HepG2 (cell line): ENCODE results near the gene PGAP3. TPM values are rescaled to one million over a fixed set of nuclear protein-coding genes. Genes with fewer than 3 reads are reported as not detected.
A peak's percentile ranks its signal among the peaks of the same experiment; 100 is the strongest.

Source experiments
- ARHGAP35 ChIP-seq: sonication (generic); formaldehyde crosslinking; IDR thresholded peaks from 2 replicates; pipeline ENCODE4 v1.9.0; 2022; ENCODE audit warnings: mild to moderate bottlenecking, inconsistent platforms, moderate library complexity, missing genetic modification reagents, borderline replicate concordance
- ARNTL ChIP-seq: sonication (generic); formaldehyde crosslinking; IDR thresholded peaks from 2 replicates; pipeline ENCODE4 v1.4.0; 2020; ENCODE audit warnings: mild to moderate bottlenecking, missing genetic modification reagents
- CENPT ChIP-seq: sonication (generic); formaldehyde crosslinking; IDR thresholded peaks from 2 replicates; pipeline ENCODE4 v1.8.0; 2022; ENCODE audit warnings: low read depth, mild to moderate bottlenecking, moderate library complexity, missing genetic modification reagents
- DNMT1 ChIP-seq: sonication (generic); formaldehyde crosslinking; IDR thresholded peaks from 2 replicates; pipeline ENCODE4 v1.5.1; 2020; ENCODE audit warnings: mild to moderate bottlenecking, missing genetic modification reagents
- EHMT2 ChIP-seq: fragments of 200-600 bp; sonication (generic); IDR thresholded peaks from 2 replicates; pipeline ENCODE4 v1.7.0; 2017; ENCODE audit warnings: antibody characterized with exemption, low read depth, low read length, borderline replicate concordance
- KMT2B ChIP-seq: IDR thresholded peaks from 2 replicates; pipeline ENCODE4 v1.6.1; 2016; ENCODE audit warnings: missing genetic modification reagents, missing compliant biosample characterization
- MTA3 ChIP-seq: sonication (generic); formaldehyde crosslinking; IDR thresholded peaks from 2 replicates; pipeline ENCODE4 v1.4.0; 2020; ENCODE audit warnings: missing genetic modification reagents
- NFYC ChIP-seq: IDR thresholded peaks from 2 replicates; pipeline ENCODE4 v1.6.1; 2016; ENCODE audit warnings: missing genetic modification reagents, missing compliant biosample characterization
- NR2F1 ChIP-seq, 2 experiments: fragments of 450-650 bp in 1 of 2; formaldehyde crosslinking in 1 of 2; IDR thresholded peaks; 2 replicates each; pipeline versions ENCODE4 v1.5.0 to v1.6.1; 2016 to 2020; ENCODE audit warnings: mild to moderate bottlenecking in 1 of 2, missing compliant biosample characterization in 1 of 2, missing genetic modification reagents in 1 of 2, moderate library complexity in 1 of 2
- PHB2 ChIP-seq: fragments of 450-650 bp; IDR thresholded peaks from 2 replicates; pipeline ENCODE4 v1.6.1; 2018; ENCODE audit not compliant: partially characterized antibody
- ZC3H13 ChIP-seq: sonication (generic); formaldehyde crosslinking; IDR thresholded peaks from 2 replicates; pipeline ENCODE4 v1.8.1; 2023; ENCODE audit warnings: mild to moderate bottlenecking, missing genetic modification reagents, moderate library complexity
- ZMYM2 ChIP-seq: sonication (generic); formaldehyde crosslinking; IDR thresholded peaks from 2 replicates; pipeline ENCODE4 v1.8.0; 2022; ENCODE audit warnings: mild to moderate bottlenecking, missing genetic modification reagents
- ZNF383 ChIP-seq: sonication (generic); formaldehyde crosslinking; IDR thresholded peaks from 2 replicates; pipeline ENCODE4 v1.4.0; 2020; ENCODE audit warnings: missing genetic modification reagents, mild to moderate bottlenecking, borderline replicate concordance
- ZNF713 ChIP-seq: sonication (generic); formaldehyde crosslinking; IDR thresholded peaks from 2 replicates; pipeline ENCODE4 v1.4.0; 2020; ENCODE audit warnings: mild to moderate bottlenecking, missing genetic modification reagents
- ZNF768 ChIP-seq: sonication (generic); formaldehyde crosslinking; IDR thresholded peaks from 2 replicates; pipeline ENCODE4 v1.4.0; 2020; ENCODE audit warnings: missing genetic modification reagents
- ZNF780A ChIP-seq: sonication (generic); formaldehyde crosslinking; IDR thresholded peaks from 2 replicates; pipeline ENCODE4 v1.8.0; 2022; ENCODE audit warnings: mild to moderate bottlenecking, missing genetic modification reagents, moderate library complexity
- polyA plus RNA-seq, 8 experiments: library from polyadenylated mRNA; depleted of rRNA in 3 of 8; stranded (reverse) in 7 of 8; unstranded in 1 of 8; fragments of >200 nt; fragmentation: Illumina TruSeq in 4 of 8; extraction: Trizol in 4 of 8; gene quantifications; 2 replicates each; pipeline versions ENCODE4 v1.2.1 to v1.2.3, GENCODE V29; 2011 to 2016; ENCODE audit warnings: low read depth in 4 of 8, missing spikeins in 1 of 8, mixed read lengths in 1 of 8; ENCODE audit not compliant: insufficient read depth in 1 of 8
- total RNA-seq, 5 experiments: library from RNA; depleted of rRNA; stranded (reverse); fragments of >200 nt; fragmentation: Illumina TruSeq; extraction: Trizol; gene quantifications; 2 replicates each; pipeline ENCODE4 v1.2.3, GENCODE V29; 2016; ENCODE audit warnings: low read depth in 1 of 5
- TF ChIP-seq, protein P1 (sequence below): sonication (generic); formaldehyde crosslinking; IDR thresholded peaks from 2 replicates; pipeline ENCODE4 v1.4.0; 2020; ENCODE audit warnings: missing genetic modification reagents, borderline replicate concordance
- TF ChIP-seq, protein P2 (sequence below): sonication (generic); formaldehyde crosslinking; IDR thresholded peaks from 2 replicates; pipeline ENCODE4 v1.5.1; 2020; ENCODE audit warnings: mild to moderate bottlenecking, missing genetic modification reagents, borderline replicate concordance
- TF ChIP-seq, protein P3 (sequence below): sonication (generic); formaldehyde crosslinking; IDR thresholded peaks from 2 replicates; pipeline ENCODE4 v1.4.0; 2020; ENCODE audit warnings: missing genetic modification reagents
- TF ChIP-seq, protein P4 (sequence below), 2 experiments: sonication (generic) in 1 of 2; formaldehyde crosslinking in 1 of 2; IDR thresholded peaks; 2 replicates each; pipeline versions ENCODE4 v1.4.0 to v1.6.1; 2018 to 2020; ENCODE audit warnings: missing genetic modification reagents in 2 of 2, borderline replicate concordance in 1 of 2, low read depth in 1 of 2, mild to moderate bottlenecking in 1 of 2, missing biosample characterization in 1 of 2
- TF ChIP-seq, protein P5 (sequence below): sonication (generic); formaldehyde crosslinking; IDR thresholded peaks from 2 replicates; pipeline ENCODE4 v1.4.0; 2020; ENCODE audit warnings: mild to moderate bottlenecking, missing genetic modification reagents

The PGAP3 gene
- total and polyA plus RNA-seq, 2 of the 13 experiments (the other 11 are each of a cell fraction or from before 2014, with no cell fraction given), result 11.9 to 14.6 TPM

DNA sequence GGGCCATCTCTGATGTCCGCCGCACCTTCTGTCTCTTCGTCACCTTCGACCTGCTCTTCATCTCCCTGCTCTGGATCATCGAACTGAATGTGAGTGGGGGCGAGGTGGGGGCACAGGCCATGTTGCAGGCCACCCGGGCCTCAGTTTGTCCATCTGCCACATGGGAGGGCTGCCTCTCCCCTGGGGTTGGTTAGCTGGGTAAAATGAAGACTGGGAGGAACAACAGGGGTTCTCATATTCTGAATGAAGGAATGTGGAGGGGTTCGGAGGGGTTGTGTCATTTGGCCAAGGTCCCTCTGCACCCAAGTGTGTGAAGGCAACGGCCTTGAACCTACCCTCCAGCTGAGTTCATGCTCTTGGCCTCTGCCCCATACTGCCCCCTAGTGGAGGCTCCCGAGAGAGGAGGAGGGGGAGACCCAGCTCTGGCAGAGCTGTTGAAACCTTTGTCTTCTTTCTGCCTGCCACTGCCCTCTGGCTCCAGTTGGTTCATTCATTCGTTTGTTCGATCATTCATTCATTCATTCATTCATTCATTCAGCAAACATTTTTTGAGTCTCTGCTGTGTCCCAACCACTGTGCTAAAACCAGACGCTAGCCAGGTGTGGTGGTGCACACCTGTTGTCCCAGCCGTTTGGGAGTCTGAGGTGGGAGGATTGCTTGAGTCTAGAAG is 34.1 kb downstream of the PGAP3 start (continued):
- TF ChIP-seq CENPT (CRISPR knock-in tag), result no peak
- TF ChIP-seq DNMT1 (CRISPR knock-in tag), result no peak
- TF ChIP-seq, protein P1, sequence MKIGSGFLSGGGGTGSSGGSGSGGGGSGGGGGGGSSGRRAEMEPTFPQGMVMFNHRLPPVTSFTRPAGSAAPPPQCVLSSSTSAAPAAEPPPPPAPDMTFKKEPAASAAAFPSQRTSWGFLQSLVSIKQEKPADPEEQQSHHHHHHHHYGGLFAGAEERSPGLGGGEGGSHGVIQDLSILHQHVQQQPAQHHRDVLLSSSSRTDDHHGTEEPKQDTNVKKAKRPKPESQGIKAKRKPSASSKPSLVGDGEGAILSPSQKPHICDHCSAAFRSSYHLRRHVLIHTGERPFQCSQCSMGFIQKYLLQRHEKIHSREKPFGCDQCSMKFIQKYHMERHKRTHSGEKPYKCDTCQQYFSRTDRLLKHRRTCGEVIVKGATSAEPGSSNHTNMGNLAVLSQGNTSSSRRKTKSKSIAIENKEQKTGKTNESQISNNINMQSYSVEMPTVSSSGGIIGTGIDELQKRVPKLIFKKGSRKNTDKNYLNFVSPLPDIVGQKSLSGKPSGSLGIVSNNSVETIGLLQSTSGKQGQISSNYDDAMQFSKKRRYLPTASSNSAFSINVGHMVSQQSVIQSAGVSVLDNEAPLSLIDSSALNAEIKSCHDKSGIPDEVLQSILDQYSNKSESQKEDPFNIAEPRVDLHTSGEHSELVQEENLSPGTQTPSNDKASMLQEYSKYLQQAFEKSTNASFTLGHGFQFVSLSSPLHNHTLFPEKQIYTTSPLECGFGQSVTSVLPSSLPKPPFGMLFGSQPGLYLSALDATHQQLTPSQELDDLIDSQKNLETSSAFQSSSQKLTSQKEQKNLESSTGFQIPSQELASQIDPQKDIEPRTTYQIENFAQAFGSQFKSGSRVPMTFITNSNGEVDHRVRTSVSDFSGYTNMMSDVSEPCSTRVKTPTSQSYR (CRISPR knock-in tag), result 0 out of 2 replicates have a peak, but pooled peaks have one; percentile 46
- no peak for TF ChIP-seq ZNF780A (CRISPR knock-in tag)
- TF ChIP-seq ZNF713 (CRISPR knock-in tag), result no peak
- TF ChIP-seq, protein P2, sequence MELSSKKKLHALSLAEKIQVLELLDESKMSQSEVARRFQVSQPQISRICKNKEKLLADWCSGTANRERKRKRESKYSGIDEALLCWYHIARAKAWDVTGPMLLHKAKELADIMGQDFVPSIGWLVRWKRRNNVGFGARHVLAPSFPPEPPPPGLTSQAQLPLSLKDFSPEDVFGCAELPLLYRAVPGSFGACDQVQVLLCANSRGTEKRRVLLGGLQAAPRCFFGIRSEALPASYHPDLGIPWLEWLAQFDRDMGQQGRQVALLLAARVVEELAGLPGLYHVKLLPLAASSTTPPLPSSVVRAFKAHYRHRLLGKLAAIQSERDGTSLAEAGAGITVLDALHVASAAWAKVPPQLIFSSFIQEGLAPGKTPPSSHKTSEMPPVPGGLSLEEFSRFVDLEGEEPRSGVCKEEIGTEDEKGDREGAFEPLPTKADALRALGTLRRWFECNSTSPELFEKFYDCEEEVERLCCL (CRISPR knock-in tag), result no peak
- TF ChIP-seq PHB2, result no peak
- TF ChIP-seq ZNF768, result peak; percentile 47; the same call in 1 of the 2 replicates
- TF ChIP-seq ZC3H13, result no peak
- 0 out of 2 replicates have a peak, but pooled peaks have one; percentile 22 for TF ChIP-seq ARNTL (CRISPR knock-in tag)
- TF ChIP-seq NR2F1 (CRISPR knock-in tag; IDR thresholded peaks at IDR 0.05), result peak; percentile 82 to 84
- no peak for TF ChIP-seq EHMT2
- no peak for TF ChIP-seq KMT2B
- TF ChIP-seq, protein P3, sequence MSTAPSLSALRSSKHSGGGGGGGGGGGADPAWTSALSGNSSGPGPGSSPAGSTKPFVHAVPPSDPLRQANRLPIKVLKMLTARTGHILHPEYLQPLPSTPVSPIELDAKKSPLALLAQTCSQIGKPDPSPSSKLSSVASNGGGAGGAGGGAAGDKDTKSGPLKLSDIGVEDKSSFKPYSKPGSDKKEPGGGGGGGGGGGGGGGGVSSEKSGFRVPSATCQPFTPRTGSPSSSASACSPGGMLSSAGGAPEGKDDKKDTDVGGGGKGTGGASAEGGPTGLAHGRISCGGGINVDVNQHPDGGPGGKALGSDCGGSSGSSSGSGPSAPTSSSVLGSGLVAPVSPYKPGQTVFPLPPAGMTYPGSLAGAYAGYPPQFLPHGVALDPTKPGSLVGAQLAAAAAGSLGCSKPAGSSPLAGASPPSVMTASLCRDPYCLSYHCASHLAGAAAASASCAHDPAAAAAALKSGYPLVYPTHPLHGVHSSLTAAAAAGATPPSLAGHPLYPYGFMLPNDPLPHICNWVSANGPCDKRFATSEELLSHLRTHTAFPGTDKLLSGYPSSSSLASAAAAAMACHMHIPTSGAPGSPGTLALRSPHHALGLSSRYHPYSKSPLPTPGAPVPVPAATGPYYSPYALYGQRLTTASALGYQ (CRISPR knock-in tag), result no peak
- no peak for TF ChIP-seq ZNF383 (CRISPR knock-in tag)
- no peak for TF ChIP-seq ARHGAP35 (CRISPR knock-in tag)
- no peak for TF ChIP-seq NFYC (CRISPR knock-in tag)
- no peak for TF ChIP-seq ZMYM2
- TF ChIP-seq, protein P4, sequence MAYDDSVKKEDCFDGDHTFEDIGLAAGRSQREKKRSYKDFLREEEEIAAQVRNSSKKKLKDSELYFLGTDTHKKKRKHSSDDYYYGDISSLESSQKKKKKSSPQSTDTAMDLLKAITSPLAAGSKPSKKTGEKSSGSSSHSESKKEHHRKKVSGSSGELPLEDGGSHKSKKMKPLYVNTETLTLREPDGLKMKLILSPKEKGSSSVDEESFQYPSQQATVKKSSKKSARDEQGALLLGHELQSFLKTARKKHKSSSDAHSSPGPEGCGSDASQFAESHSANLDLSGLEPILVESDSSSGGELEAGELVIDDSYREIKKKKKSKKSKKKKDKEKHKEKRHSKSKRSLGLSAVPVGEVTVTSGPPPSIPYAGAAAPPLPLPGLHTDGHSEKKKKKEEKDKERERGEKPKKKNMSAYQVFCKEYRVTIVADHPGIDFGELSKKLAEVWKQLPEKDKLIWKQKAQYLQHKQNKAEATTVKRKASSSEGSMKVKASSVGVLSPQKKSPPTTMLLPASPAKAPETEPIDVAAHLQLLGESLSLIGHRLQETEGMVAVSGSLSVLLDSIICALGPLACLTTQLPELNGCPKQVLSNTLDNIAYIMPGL (CRISPR knock-in tag; IDR thresholded peaks at IDR 0.05; ENCODE audit: borderline replicate concordance in 1 of 2, low read depth in 1 of 2), result peak; percentile 68 to 88; a peak in 3 of 4 replicates
- TF ChIP-seq MTA3, result no peak
- TF ChIP-seq, protein P5, sequence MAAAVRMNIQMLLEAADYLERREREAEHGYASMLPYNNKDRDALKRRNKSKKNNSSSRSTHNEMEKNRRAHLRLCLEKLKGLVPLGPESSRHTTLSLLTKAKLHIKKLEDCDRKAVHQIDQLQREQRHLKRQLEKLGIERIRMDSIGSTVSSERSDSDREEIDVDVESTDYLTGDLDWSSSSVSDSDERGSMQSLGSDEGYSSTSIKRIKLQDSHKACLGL, result no peak
